Activated gamma-delta T cell treated with anti-CD3 and anti-CD28 coated beads, Interleukin-2, amount 50 U/mL, for 16 hours (primary cell): ENCODE measurements around the gene PDE4D.

Experiments
- DNase-seq: peaks from one replicate; pipeline ENCODE4 v3.0.0-alpha.2; 2020; ENCODE audit warnings: low read depth

PDE4D gene

DNA sequence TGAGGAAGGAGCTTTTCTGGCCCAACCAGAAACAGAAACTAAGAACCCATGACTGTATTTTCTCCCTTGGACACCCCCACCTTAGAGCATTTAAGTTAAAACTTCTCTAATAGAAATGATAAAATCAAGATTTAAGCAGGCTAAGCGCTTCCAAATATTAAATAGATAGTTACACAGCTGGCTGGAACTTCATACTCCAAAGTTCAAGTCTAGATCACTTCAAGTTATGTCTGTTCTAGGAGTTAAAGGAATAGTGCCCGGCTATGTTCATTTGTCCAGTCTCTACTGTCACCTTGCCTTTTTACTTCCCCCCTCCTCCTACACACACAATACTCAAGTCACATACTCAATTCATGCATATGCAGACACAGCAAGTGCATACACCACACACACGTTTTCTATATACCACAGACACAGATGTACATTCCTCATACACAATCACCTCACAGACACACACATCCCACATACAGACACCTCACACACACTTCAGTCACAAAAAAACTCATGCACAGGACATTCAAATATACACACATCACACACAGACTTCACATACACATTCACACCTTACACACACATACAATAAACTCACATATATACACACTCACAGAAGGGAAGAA, 237.7 kb downstream of the PDE4D start:
- DNase-seq, result no peak

DNA sequence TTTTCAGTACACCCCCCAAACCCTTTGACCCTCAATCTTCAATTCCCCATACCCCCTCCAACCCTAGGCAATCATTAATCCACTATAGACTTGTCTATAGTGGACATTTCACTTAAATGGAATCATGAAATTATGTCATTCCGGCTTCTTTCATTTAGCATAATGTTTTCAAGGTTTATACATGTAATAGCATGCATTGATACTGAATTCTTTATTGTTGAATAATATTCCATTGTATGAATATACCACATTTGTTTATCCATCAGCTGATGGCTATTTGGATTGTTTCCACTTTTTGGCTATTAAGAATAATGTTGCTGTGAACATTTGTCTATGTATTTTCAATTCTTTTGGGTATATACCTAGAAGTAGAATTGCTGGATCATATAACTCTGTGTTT, 238.8 kb downstream of the PDE4D start:
- no peak for DNase-seq

DNA sequence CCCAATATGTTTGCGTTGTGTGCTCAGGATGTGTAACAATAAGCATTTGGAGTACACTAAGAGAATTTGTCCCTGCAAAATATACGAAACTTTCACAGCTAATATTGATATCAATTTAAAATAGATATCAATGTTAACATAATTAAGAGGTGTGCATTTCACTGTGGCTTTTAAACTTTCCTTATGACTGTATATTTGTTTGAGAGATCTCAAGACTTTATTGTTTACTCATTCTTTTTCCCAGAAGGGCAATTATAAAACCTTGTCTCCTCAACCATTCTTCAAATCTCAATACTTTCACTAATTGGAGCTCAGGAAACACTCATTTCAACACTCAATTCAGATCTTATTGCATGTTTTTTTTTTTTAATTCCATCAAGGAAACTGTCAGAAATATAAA, 241.1 kb downstream of the PDE4D start:
- DNase-seq, result no peak

DNA sequence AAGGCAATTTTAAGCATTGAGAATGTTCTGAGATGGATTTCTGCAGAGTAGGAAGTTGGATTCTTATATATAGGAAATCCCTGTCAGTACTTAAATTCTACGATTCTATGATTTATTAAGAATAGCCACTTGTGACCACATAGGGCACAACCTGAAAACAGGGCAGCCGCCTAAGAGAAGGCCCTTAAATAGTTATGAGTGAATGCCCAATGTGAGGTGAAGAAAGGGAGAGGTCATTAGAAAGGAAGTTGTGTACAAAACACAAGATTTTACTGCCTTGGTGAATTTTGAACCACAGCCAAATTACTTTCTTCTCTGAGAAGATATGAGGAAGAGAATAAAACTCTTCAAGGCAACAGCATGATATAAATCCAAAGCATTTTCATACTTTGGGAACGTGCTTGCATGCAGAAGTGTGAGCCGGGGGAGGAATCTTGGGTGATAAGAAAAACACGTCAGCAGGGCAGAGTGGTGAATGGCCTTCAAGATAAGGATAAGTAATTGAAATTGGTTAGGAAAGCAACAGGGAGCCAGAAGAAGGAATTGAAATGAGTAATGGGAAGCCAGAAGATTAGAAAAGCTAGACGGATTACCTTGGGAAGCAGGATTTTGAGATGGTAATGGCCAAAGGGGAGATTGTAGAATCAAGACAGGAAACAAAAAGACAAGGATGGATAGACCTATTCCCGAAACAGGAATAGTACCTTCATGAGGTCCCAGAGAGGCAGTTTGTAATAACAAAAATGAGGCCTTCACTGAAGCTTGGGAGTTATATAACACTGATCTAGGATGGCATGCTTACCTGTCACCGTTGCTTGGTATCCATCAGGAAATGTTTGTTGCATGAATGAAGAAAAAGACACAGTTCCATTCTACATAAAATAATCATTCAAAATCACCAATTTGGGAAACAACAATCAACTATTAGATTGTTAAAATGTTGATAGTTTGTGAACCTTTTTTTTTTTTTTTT, 244.3 kb downstream of the PDE4D start:
- DNase-seq, result no peak

DNA sequence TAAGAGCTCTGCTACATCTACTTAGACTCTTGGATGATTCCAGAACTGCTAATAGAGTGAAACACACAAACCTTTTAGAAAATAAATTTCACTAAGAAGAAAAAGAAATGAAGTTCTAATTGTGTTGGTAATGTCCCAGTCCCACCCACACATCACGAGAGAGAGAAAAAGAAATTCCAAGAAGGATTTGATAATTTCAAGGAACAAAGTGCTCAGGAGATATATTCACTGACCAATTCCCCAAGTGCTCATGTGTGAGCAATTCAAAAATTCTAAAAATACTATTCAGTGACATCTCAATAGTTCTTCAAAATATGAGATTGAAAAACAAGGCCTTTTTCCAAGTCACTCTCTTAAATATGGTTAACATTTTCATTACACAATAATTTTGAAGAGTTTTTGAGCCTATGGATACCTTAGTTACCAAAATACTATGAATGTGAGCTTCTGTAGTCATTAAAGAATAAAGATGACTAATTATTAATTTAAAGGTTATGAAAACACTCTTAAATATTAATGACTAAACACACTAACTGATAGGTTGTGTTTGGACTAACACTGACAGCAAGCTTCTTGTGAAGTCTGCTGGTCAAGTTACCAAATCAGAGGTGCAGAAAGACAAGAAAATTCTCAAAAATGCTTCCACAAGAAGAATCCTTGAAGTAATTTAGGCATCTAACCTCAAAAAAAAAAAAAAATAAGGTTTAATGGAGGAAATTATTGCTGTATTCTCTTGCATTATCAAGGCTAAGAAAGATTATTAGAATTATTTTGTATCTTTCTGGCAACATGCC, 245.3 kb downstream of the PDE4D start:
- no peak for DNase-seq

DNA sequence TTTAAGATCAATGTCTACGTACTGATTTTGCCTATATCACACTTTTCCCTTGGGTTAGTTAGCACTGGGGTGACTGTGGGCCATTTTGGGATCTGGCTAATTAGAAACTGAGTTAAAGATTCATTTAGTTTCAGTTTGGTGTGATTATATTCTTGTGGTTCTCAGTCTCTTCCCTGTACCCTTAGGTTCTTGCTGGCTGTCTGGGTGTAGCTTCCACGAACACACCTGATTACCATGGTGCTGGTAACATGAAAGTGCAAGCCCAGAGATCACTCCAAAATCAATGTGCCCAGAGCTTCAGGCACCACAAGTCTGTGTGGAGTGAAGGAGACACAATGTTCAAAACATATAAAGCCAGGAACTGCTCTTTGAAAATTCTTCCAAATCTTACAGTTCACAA, 248.1 kb downstream of the PDE4D start:
- DNase-seq, result no peak

DNA sequence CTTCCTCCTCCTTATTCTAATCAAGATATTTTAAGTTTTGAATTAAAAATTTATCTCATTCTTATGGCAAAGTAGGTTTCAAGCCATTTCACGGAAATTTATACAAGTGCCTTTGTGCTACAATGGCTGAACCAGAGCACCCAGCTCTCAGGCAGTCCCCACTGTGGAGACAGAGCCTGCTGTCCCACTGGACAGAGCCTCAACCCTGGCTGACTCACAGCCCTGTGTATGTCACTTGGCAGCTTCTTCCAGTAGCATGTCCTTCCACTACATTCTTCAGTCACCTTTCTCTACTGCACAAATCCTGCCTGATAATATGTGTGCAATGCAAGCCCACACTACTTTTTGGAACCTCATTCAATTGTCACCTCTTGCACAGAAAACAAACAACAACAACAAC, 253.1 kb downstream of the PDE4D start:
- no peak for DNase-seq

DNA sequence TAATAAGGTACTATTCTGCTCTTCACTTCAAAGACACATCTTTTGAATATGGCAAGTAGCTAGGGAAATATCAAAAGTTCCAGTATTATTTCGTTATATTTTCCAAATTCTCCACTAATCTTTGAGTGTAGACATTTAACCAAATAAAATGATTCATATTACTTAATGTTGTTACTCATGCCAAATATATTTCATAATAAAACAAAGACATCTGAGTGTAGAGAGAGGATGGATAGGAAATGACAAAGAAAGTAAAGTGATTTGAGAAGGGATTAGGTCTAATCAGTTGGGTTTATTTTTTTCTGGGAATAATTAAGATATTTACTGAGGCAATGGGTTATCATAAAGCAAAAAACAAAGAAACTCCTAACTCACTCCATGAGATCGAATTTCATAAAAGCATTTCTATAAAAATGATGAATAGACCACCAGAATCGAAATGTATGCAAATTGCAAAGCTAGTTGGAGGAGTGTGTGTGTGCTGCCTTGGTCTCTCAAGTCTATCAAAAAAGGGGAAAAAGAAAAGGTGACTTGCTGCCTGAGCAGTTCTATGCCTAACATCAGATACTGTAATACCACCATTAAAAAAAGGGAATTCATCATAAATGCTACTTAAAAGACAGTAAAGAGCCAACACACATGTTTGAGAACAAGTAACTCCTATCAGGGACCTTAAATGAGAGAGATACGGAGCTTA, 255.5 kb downstream of the PDE4D start:
- no peak for DNase-seq

DNA sequence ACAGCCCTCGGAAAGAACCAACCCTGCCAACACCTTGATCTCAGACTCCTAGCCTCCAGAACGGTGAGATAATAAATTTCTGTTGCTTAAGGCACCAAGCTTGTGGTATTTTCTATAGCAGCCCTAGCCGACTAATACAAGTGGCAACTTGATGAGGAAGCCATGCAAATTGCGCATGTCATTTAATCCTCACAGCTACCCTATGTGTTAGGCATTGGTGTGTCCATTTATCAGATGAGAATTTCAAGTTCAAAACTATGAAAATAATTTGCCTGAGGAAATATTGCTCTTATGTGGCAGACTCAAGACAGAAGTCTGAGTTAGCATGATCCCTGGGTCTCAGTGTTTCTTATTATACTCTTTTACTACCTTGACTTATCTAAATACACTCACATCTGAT, 264.0 kb downstream of the PDE4D start:
- DNase-seq, result no peak

DNA sequence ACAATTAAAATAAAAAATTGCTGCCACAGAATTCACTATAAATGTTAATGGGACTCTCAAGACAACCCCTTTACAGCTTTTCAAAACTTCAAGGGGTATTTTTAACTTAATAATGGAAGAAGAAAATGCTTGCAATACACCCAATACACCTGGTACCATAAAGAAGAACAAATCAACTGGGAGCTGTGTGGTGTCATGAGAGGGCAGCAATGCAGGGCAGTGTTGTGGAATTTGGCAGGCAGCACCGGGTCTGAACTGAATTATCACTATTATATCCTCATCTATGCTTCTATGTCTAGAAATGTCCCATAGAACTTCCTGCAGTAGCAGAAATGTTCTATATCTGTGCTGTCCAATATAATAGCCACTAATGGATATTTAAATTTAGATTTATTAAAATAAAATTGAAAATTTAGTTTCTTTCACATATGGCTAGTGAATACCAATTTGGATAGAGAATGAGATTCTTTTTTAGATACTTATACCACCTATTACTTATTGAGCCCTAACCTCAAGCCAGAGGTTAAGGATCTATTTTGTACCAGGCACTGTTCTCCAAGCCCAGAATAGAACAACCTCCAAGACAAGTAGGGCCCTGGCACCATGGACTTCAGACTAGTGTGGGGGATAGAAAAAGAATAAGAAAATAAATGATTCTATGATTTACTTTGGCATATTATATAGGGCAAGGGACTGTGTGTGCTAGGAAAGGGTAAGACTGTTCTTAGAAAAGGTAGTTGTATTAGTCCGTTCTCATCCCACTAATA, 265.3 kb downstream of the PDE4D start:
- no peak for DNase-seq

DNA sequence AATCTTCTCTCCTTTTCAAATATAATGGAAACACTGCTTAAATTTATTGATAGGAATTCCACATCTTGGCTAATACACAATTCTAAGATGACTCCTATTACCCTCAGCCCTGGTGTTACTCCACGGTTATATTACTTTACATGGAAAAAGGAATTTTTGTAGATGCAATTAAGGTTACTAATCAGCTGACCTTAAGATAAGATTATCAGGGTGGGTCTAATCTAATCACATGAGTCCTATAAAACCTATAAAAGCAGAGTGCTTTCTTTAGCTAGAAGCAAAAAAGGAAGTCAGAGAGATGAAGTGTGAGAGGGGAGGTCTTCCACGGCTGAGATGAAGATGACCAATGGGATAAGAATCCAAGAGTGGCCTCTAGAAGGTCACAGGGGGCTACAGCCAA, 268.6 kb downstream of the PDE4D start:
- DNase-seq, result no peak

DNA sequence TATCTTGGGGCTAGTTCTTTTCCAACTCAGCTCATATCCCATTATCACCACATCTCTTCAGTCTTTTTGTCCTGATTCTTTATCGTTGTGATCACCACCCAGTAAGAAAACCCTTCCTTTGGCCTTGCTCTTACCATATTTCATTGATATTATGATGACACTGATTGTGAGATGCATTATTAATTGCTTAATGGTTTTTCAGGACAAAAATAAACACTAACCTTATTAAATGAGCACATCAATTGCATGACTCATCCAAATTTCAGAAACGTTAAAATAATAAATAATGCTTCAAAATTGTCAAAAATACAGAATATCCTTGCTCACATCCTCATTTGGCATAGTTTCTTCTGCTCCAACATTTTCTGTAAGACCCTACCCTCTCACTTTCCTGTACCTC, 270.7 kb downstream of the PDE4D start:
- no peak for DNase-seq

DNA sequence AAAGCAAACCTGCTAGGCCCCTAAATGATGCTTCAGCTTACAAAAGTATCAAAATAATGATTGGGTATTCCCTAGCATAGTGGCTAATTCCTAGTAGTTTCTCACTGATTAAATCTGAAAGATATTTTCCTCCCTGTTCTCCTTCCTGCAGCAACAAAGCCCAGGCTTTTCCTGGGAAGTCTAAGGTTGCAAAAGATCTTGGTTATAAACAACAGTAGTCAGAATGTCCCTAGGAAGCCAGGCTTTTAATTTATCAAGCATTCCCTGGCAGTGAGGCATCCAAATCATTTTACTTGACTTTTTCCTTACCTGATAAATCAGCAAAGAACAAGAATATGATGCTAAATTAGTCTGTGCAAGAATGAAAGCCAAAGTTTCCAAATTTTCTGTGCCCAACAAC, 272.0 kb downstream of the PDE4D start:
- no peak for DNase-seq

DNA sequence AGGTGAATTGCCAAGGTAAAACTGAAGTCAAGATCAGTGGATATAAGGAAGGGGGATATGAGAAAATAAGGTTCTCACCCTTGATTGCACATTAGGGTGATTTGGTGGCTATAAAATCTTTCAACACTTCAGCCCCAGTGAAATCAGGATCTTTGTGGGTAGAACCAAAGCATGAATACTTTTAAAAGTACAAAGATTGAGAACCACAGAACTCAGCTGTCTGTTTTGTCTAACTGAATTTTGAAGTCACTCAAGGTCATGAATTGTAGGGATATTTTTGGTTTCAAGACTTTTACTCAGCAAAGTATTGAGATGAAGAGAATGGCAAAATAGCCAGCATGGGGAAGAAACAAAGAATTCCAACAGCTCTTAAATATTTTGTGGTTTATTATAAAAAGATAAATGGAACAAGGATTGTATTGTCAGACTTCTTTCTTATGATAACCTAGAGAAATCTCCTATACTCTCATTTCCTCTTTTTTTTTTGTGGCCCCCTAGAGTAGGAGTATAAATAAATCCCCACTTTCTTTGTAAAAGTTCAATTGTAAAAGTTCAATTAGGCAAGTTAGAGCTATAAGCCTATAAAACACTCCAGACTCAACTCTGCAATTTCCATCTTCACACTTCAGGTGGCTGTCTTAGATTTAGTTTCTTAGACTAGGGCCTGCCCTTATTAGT, 272.9 kb downstream of the PDE4D start:
- no peak for DNase-seq

DNA sequence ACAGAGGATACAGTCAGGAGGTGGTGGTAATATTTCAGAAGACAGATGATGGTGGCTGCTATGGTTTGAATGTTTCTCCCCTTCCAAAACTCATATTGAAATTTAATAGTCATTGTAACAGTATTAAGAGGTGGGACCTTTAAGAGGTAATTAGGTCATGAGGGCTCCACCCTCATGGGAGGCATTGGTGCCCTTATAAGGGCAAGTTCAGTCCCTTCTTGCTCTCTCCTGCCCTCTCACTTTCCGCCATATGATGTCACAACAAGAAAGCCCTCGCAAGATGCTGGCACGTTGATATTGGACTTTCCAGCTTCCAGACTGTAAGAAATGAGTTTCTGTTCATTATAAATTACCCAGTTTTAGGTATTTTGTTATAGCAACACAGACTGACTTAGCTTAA, 274.9 kb downstream of the PDE4D start:
- DNase-seq, result no peak

DNA sequence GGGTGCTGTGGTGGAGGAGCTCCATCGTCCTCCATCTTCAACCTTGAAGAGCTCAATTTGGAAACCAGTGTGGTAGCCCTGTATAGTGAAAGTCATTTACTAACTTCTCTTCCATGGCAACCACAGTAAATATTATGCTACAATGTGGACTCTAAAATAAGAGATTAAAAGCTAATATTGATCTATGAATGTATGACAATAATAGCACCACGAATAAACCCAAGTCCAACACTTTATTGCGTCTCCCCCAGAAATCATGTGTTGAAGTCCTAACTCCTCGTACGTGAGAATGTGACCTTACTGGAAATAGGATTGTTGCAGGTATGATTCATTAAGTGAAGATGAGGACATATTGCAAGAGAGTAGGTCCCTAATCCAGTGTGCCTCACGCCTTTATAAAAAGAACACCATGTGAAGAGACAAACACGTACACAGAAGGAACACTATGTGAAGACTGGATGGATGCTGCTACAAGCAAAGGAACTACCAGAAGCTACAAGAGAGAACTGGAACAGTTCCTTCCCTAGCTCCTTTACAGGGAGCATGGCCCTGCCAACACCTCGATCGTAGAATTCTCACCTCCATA, 276.2 kb downstream of the PDE4D start:
- no peak for DNase-seq

DNA sequence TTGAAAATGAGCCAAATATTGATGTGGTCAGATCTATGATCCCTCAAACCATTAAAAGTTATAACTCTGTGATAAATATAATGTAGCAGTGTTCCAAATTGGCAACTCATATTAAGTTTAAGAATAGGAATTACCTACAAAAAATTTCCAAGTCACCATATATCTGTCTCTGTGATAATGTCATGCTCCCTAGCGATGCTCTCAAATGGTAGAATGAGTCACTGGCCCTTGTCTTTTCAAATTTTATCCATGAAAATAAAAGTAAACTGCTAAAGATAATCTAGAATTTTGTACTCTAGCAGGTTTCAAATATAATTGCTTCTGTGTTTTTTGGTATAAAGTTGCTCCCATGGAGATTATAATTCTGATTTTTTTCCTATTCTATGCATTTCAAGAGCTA, 277.1 kb downstream of the PDE4D start:
- no peak for DNase-seq

DNA sequence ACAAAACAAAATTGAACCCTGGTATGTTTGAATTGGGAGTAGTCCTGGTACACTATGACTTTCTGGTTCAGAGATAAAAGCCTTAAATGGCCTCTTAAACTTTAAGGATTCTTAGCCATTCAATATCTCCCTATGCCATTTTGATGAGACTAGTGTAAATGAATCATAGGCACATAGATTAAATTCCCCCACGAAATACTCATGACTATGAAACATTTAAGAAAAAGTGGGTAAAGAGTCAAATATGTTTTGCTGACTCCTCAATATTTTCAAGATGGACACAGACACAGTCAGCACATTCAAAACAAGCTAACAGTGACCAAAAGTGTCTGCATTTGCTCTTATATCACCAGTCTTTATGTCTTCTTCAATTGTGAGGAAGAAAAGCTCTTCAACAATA, 278.3 kb downstream of the PDE4D start:
- DNase-seq, result no peak

DNA sequence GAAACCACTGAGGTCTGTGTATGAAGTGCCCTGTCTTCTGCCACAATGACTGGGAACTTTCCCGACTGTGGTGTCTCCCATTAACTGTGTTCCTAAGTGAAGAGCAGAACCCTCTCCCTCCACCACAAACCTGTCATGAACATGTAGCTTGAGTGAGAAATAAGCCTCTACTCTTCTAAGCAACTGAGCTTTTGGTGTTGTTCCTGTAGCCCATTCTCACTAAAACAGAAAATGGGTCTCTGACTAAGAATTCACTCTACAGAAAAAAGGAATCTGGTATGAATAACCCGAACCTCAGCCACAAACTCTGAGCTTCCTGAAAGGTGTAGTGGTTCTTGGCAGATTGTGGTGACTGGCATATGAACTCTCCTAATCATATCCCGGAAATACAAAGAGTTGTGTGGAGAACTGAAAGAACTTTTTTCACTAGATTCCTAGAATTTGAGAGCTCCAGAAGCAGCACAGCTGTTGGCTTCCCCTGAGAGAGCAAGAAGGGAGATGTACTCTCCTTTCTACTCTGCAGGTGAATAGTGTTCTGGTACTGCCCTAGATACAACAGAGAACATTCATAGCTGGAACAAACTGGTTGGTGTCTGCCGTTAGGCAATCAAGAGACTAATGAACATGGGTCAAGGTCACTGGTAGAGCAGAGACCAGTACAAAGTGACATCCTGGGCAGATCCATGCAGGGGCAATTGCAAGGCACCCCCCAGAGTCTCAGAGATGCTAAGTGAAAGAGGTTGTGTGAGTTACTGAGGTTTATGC, 283.8 kb downstream of the PDE4D start:
- DNase-seq, result no peak

DNA sequence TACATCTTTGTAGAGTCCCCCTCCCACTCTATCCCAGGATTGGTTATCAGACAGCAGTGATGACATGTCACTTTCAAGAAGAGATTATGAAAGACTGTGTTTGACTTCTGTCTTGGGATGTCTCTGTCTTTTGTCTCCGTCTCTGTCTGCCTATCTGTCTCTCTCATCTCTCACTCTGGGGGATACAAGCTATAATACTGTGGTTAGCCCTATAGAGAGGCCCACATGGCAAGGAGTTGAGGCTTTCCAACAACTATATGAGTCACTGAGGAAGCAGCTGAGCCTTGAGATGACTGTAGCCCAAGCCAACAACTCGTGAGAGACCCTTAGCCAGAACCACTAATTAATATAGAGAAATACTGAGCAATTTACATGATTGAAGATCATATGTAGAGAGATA, 284.8 kb downstream of the PDE4D start:
- DNase-seq, result no peak
